ENCODE measurements around the gene CCDC24.
A peak's percentile ranks its signal among the peaks of the same experiment; 100 is the strongest.

The CCDC24 gene

GRCh38 chr1:44021156-44021555 lies 29.8 kb downstream of the CCDC24 start:
- no peak for DNase-seq (ENCODE audit: extremely low read depth in 1 of 2, low read depth in 1 of 2)

GRCh38 chr1:44021581-44022321 lies 30.4 kb downstream of the CCDC24 start:
- DNase-seq (ENCODE audit: extremely low read depth in 1 of 2, low read depth in 1 of 2) = no peak

GRCh38 chr1:44024031-44024902 lies 32.9 kb downstream of the CCDC24 start:
- no peak for DNase-seq (ENCODE audit: extremely low read depth in 1 of 2, low read depth in 1 of 2)

GRCh38 chr1:44024903-44025525 lies 33.6 kb downstream of the CCDC24 start:
- no peak for DNase-seq (ENCODE audit: extremely low read depth in 1 of 2, low read depth in 1 of 2)

- no peak for DNase-seq (ENCODE audit: extremely low read depth in 1 of 2, low read depth in 1 of 2)
Measured at GRCh38 chr1:44025816-44026215, 34.4 kb downstream of the CCDC24 start.

- DNase-seq (ENCODE audit: extremely low read depth in 1 of 2, low read depth in 1 of 2) = no peak
Measured at GRCh38 chr1:44027320-44027719, 35.9 kb downstream of the CCDC24 start.

GRCh38 chr1:44029260-44029910 lies 38.0 kb downstream of the CCDC24 start:
- peak in 1 of 2 donors; percentile 31 for DNase-seq (ENCODE audit: extremely low read depth in 1 of 2, low read depth in 1 of 2)

GRCh38 chr1:44029911-44030604 lies 38.7 kb downstream of the CCDC24 start:
- peak; percentile 73 to 83 for DNase-seq (ENCODE audit: extremely low read depth in 1 of 2, low read depth in 1 of 2)

GRCh38 chr1:44030605-44031251 lies 39.3 kb downstream of the CCDC24 start:
- peak in 1 of 2 donors; percentile 31 for DNase-seq (ENCODE audit: extremely low read depth in 1 of 2, low read depth in 1 of 2)

- no peak for DNase-seq (ENCODE audit: extremely low read depth in 1 of 2, low read depth in 1 of 2)
Measured at GRCh38 chr1:44031252-44032169, 40.1 kb downstream of the CCDC24 start, which contains the start of gene SLC6A9. Gene SLC6A9, minus strand, starts transcription at chr1:44031462. Its CDS starts 7,185 bp downstream, at chr1:44024277.

GRCh38 chr1:44032170-44032790 lies 40.9 kb downstream of the CCDC24 start:
- DNase-seq (ENCODE audit: extremely low read depth in 1 of 2, low read depth in 1 of 2) = no peak

- no peak for DNase-seq (ENCODE audit: extremely low read depth in 1 of 2, low read depth in 1 of 2)
Measured at GRCh38 chr1:44033041-44033575, 41.7 kb downstream of the CCDC24 start.

GRCh38 chr1:44033756-44034155 lies 42.4 kb downstream of the CCDC24 start:
- no peak for DNase-seq (ENCODE audit: extremely low read depth in 1 of 2, low read depth in 1 of 2)

GRCh38 chr1:44034423-44034822 lies 43.0 kb downstream of the CCDC24 start:
- no peak for DNase-seq (ENCODE audit: extremely low read depth in 1 of 2, low read depth in 1 of 2)

- no peak for DNase-seq (ENCODE audit: extremely low read depth in 1 of 2, low read depth in 1 of 2)
Measured at GRCh38 chr1:44034976-44035716, 43.7 kb downstream of the CCDC24 start.

GRCh38 chr1:44035726-44036408 lies 44.5 kb downstream of the CCDC24 start:
- no peak for DNase-seq (ENCODE audit: extremely low read depth in 1 of 2, low read depth in 1 of 2)

Measured in stimulated activated CD8-positive, alpha-beta memory T cell treated with anti-CD3 and anti-CD28 coated beads, Interleukin-7, amount 100 ng/mL, for 48 hours (primary cell).